Epithelial cell of proximal tubule (primary cell): ENCODE data around the gene MAPK12. TPM values are rescaled to one million over a fixed set of nuclear protein-coding genes. Genes with fewer than 3 reads are reported as not detected.

ENCODE experiments used
- DNase-seq: peaks from one replicate; pipeline ENCODE4 v3.0.0-alpha.2; 2011; ENCODE audit warnings: low read depth
- H3K4me3 ChIP-seq: 2 replicates; pipeline ENCODE4 v1.5.1; 2011; ENCODE audit warnings: low read depth, mild to moderate bottlenecking, low read length
- CTCF ChIP-seq: conservative IDR thresholded peaks from 2 replicates; pipeline ENCODE4 v1.5.1; 2012; ENCODE audit warnings: low read depth, mild to moderate bottlenecking, low read length
- total RNA-seq: library from RNA; depleted of rRNA; stranded (reverse); fragments of >200 nt; gene quantifications from 2 replicates; pipeline ENCODE4 v1.2.3, GENCODE V29; 2015

MAPK12 gene
- total RNA-seq, 1 donor from 2014 or later = 33.9 TPM

- H3K4me3 ChIP-seq = no peak overlapping the region
- DNase-seq = no peak
- TF ChIP-seq CTCF = no peak
These were observed 45.3 kb downstream of the MAPK12 start for GRCh38 chr22:50216055-50216683.

GRCh38 chr22:50215297-50216054 lies 46.0 kb downstream of the MAPK12 start:
- no peak for TF ChIP-seq CTCF
- H3K4me3 ChIP-seq = no peak overlapping the region
- DNase-seq = no peak

GRCh38 chr22:50213263-50213662 lies 48.2 kb downstream of the MAPK12 start:
- TF ChIP-seq CTCF = no peak
- DNase-seq = no peak
- no peak overlapping the region for H3K4me3 ChIP-seq

GRCh38 chr22:50211147-50211546 lies 50.3 kb downstream of the MAPK12 start:
- no peak for DNase-seq
- H3K4me3 ChIP-seq = no peak overlapping the region
- TF ChIP-seq CTCF = no peak

- TF ChIP-seq CTCF = no peak
- H3K4me3 ChIP-seq = no peak overlapping the region
- no peak for DNase-seq
These were observed 50.9 kb downstream of the MAPK12 start for GRCh38 chr22:50210378-50211139.

- no peak overlapping the region for H3K4me3 ChIP-seq
- peak; percentile 90 for TF ChIP-seq CTCF
- no peak for DNase-seq
These were observed 51.6 kb downstream of the MAPK12 start for GRCh38 chr22:50209893-50210292.
